Measurements from ENCODE around the gene CLIP2. TPM values are rescaled to one million over a fixed set of nuclear protein-coding genes. Genes with fewer than 3 reads are reported as not detected.
A peak's percentile ranks its signal among the peaks of the same experiment; 100 is the strongest.

CLIP2 gene
- total RNA-seq, 1 donor from 2014 or later = 110 TPM

GRCh38 chr7:74356589-74357315 lies 67.5 kb downstream of the CLIP2 start:
- TF ChIP-seq, protein P1, sequence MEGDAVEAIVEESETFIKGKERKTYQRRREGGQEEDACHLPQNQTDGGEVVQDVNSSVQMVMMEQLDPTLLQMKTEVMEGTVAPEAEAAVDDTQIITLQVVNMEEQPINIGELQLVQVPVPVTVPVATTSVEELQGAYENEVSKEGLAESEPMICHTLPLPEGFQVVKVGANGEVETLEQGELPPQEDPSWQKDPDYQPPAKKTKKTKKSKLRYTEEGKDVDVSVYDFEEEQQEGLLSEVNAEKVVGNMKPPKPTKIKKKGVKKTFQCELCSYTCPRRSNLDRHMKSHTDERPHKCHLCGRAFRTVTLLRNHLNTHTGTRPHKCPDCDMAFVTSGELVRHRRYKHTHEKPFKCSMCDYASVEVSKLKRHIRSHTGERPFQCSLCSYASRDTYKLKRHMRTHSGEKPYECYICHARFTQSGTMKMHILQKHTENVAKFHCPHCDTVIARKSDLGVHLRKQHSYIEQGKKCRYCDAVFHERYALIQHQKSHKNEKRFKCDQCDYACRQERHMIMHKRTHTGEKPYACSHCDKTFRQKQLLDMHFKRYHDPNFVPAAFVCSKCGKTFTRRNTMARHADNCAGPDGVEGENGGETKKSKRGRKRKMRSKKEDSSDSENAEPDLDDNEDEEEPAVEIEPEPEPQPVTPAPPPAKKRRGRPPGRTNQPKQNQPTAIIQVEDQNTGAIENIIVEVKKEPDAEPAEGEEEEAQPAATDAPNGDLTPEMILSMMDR (IDR thresholded peaks at IDR 0.05; ENCODE audit: unreplicated experiment) = no peak
- Mint-ChIP-seq H3K9me3 (ENCODE audit: unreplicated experiment) (no peaks in the 10 kb centered on the region), H3K27me3 (ENCODE audit: unreplicated experiment) (peaks cover 5% of the 10 kb centered on the region), H3K27ac (ENCODE audit: unreplicated experiment) (no peak overlapping the region), H3K4me1 (ENCODE audit: unreplicated experiment) (peaks cover 6% of the 10 kb centered on the region), H3K4me3 (ENCODE audit: unreplicated experiment) (peak overlapping the region; percentile 72), H3K36me3 (ENCODE audit: low read depth, unreplicated experiment) (peaks cover 54% of the 10 kb centered on the region)
- no peak for DNase-seq (ENCODE audit: low spot score)

DNA sequence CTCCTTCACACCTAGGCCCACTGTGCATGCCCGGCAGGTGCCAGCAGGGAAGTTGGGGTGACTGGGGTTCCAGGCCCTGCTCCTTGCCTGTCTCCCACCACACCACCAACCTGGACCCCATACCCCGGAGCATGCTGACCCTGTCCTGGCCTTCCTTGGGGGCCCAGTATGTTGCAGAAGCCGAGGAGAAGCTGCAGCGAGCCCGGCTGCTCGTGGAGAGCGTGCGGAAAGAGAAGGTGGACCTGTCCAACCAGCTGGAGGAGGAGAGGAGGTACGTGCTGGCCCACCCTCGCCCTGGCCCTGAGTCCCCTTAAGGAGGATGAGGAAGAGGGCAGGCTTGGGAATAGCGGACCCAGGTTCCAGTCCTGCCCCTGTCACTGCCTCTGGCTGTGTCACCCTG lies 70.8 kb downstream of the CLIP2 start:
- no peak overlapping the region for H3K4me3 Mint-ChIP-seq (ENCODE audit: unreplicated experiment)
- TF ChIP-seq, protein P1 (IDR thresholded peaks at IDR 0.05; ENCODE audit: unreplicated experiment) = no peak
- no peak overlapping the region for H3K27ac Mint-ChIP-seq (ENCODE audit: unreplicated experiment)
- peaks cover 54% of the 10 kb centered on the region for H3K36me3 Mint-ChIP-seq (ENCODE audit: low read depth, unreplicated experiment)
- no peak for DNase-seq (ENCODE audit: low spot score)
- peaks cover 9% of the 10 kb centered on the region for H3K4me1 Mint-ChIP-seq (ENCODE audit: unreplicated experiment)
- no peaks in the 10 kb centered on the region for H3K9me3 Mint-ChIP-seq (ENCODE audit: unreplicated experiment)
- peaks cover 10% of the 10 kb centered on the region for H3K27me3 Mint-ChIP-seq (ENCODE audit: unreplicated experiment)

- peaks cover 15% of the 10 kb centered on the region for H3K27me3 Mint-ChIP-seq (ENCODE audit: unreplicated experiment)
- H3K4me1 Mint-ChIP-seq (ENCODE audit: unreplicated experiment) = peaks cover 18% of the 10 kb centered on the region
- H3K9me3 Mint-ChIP-seq (ENCODE audit: unreplicated experiment) = no peaks in the 10 kb centered on the region
- peak overlapping the region; percentile 57 for H3K27ac Mint-ChIP-seq (ENCODE audit: unreplicated experiment)
- peaks cover 47% of the 10 kb centered on the region for H3K36me3 Mint-ChIP-seq (ENCODE audit: low read depth, unreplicated experiment)
- DNase-seq (ENCODE audit: low spot score) = no peak
- H3K4me3 Mint-ChIP-seq (ENCODE audit: unreplicated experiment) = no peak overlapping the region
- TF ChIP-seq, protein P1 (IDR thresholded peaks at IDR 0.05; ENCODE audit: unreplicated experiment) = no peak
These were observed 73.1 kb downstream of the CLIP2 start for GRCh38 chr7:74362266-74362665.

- H3K27me3 Mint-ChIP-seq (ENCODE audit: unreplicated experiment) = peaks cover 20% of the 10 kb centered on the region
- peak; percentile 43 for DNase-seq (ENCODE audit: low spot score)
- H3K27ac Mint-ChIP-seq (ENCODE audit: unreplicated experiment) = no peak overlapping the region
- no peaks in the 10 kb centered on the region for H3K9me3 Mint-ChIP-seq (ENCODE audit: unreplicated experiment)
- TF ChIP-seq, protein P1 (IDR thresholded peaks at IDR 0.05; ENCODE audit: unreplicated experiment) = peak; percentile 31
- H3K4me1 Mint-ChIP-seq (ENCODE audit: unreplicated experiment) = peaks cover 18% of the 10 kb centered on the region
- peaks cover 47% of the 10 kb centered on the region for H3K36me3 Mint-ChIP-seq (ENCODE audit: low read depth, unreplicated experiment)
- peak overlapping the region; percentile 42 for H3K4me3 Mint-ChIP-seq (ENCODE audit: unreplicated experiment)
These were observed 74.9 kb downstream of the CLIP2 start for GRCh38 chr7:74364061-74364460.

GRCh38 chr7:74365322-74366022 lies 76.3 kb downstream of the CLIP2 start:
- Mint-ChIP-seq H3K4me3 (ENCODE audit: unreplicated experiment) (peak overlapping the region; percentile 59), H3K4me1 (ENCODE audit: unreplicated experiment) (peaks cover 19% of the 10 kb centered on the region), H3K27me3 (ENCODE audit: unreplicated experiment) (peaks cover 20% of the 10 kb centered on the region), H3K36me3 (ENCODE audit: low read depth, unreplicated experiment) (peaks cover 37% of the 10 kb centered on the region), H3K27ac (ENCODE audit: unreplicated experiment) (peak overlapping the region; percentile 48), H3K9me3 (ENCODE audit: unreplicated experiment) (no peaks in the 10 kb centered on the region)
- TF ChIP-seq, protein P1 (IDR thresholded peaks at IDR 0.05; ENCODE audit: unreplicated experiment) = no peak
- DNase-seq (ENCODE audit: low spot score) = peak; percentile 41

Measured in endothelial cell (in vitro differentiated cells).